ENCODE measurements around the gene GPR3. TPM values are rescaled to one million over a fixed set of nuclear protein-coding genes. Genes with fewer than 3 reads are reported as not detected.

GPR3 gene
- polyA plus RNA-seq, 1 experiment: 1.3 TPM

DNA sequence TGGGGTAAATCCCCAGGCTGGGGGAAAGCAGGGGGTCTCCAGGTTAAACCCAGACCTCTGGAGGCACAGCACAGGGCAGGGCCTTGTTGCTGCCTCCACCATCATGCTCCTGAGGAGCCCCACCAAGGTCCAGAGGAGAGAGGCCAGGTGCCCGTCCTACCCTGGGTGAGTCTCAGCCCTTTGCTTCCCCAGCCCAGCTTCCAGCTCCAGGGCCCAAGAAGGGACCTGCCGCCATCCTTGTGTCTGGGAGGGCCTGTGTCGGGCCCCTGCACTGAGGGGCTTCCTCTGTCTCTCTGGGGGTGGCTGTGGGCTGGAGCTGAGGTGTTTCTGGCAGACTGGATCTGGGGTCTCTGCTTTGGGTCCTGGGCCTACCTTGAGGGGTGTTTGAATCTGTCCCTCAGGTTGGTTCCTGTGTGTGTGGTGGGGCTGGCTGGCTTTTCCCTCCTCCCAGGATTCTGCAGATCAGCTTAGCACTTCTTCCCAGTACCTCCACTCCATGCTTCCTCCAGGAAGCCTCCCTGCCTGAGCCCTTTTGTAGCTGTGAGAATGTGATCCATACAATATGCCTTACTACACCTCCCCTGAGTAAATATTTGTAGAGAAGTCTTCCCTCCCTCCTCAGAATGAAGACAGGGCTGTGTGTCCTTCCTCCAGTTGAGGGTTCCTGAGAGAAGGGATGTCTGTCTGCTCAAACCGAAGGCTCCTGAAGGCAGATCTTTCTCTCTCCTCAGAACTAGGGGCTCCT is 6.2 kb downstream of the GPR3 start:
- DNase-seq (ENCODE audit: low read depth, low spot score): no peak
- no peaks in the 10 kb centered on the region for H3K9me3 ChIP-seq (ENCODE audit: control insufficient read depth, insufficient read depth, low read length)
- H3K27me3 ChIP-seq (ENCODE audit: control insufficient read depth, insufficient read depth, low read length): no peaks in the 10 kb centered on the region
- TF ChIP-seq, protein P1, sequence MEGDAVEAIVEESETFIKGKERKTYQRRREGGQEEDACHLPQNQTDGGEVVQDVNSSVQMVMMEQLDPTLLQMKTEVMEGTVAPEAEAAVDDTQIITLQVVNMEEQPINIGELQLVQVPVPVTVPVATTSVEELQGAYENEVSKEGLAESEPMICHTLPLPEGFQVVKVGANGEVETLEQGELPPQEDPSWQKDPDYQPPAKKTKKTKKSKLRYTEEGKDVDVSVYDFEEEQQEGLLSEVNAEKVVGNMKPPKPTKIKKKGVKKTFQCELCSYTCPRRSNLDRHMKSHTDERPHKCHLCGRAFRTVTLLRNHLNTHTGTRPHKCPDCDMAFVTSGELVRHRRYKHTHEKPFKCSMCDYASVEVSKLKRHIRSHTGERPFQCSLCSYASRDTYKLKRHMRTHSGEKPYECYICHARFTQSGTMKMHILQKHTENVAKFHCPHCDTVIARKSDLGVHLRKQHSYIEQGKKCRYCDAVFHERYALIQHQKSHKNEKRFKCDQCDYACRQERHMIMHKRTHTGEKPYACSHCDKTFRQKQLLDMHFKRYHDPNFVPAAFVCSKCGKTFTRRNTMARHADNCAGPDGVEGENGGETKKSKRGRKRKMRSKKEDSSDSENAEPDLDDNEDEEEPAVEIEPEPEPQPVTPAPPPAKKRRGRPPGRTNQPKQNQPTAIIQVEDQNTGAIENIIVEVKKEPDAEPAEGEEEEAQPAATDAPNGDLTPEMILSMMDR (IDR thresholded peaks at IDR 0.05; ENCODE audit: low read depth, low read length): no peak
- H3K4me3 ChIP-seq (ENCODE audit: low read depth, low read length): no peak overlapping the region
- H3K27ac ChIP-seq (ENCODE audit: low read depth, low read length): peak overlapping the region; percentile 21
- CTCF ChIA-PET: interaction anchor here (1.4 to 7.4 kb wide), 3 partner anchors 100 to 208 kb away, joined by 4 to 168 read pairs (median 20); no protein-coding TSS in a partner anchor
- POLR2A ChIA-PET: interaction anchor here (0.8 to 1.1 kb wide), 2 partner anchors 203 to 205 kb away, joined by 3 to 4 read pairs; partner anchors contain the start of gene AHDC1

DNA sequence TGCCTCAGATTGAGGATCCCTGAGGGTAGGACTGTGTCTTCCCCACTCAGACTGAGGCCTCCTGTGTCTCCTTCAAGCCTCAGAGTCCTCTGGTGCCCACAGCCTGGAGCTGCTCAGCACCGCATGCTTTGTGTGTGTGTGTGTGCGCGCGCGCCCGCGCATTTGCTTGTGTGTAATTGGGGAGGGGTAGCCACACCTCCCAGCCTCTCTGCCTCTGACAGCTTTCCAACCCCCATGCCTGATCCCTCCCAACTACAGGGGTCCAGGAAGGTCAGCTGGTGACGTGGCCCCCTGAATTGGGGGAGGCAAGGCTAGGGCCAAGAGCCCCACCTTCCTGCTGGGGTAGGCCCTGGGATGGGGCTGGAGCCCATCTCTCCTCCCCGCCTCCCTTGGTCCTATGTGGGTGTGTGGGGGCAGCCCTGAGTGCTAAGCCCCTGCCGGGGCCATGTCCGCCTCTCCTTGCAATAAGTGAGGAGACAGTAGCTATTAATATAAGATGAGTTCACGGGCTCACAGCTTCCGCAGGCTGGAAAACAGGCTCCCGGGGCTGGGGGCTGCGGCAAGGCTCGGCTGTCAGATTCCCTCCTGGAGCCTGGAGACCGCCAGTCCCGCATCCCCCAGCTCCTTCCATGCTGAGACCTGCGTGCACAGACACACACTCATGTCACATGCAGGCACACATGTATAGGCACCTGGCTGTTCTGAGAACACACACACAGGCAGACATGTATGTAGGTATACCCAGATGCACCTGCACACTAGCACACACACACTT is 7.0 kb downstream of the GPR3 start:
- no peak overlapping the region for H3K4me3 ChIP-seq (ENCODE audit: low read depth, low read length)
- ChIA-PET POLR2A (interaction anchor here (0.8 to 1.1 kb wide), 2 partner anchors 203 to 204 kb away, joined by 3 to 4 read pairs; partner anchors contain the start of gene AHDC1), CTCF (interaction anchor here (0.6 to 7.4 kb wide), 3 partner anchors 101 to 207 kb away, joined by 3 to 168 read pairs (median 4); no protein-coding TSS in a partner anchor)
- H3K27ac ChIP-seq (ENCODE audit: low read depth, low read length): no peak overlapping the region
- TF ChIP-seq, protein P1 (IDR thresholded peaks at IDR 0.05; ENCODE audit: low read depth, low read length): no peak
- no peak for DNase-seq (ENCODE audit: low read depth, low spot score)
- H3K9me3 ChIP-seq (ENCODE audit: control insufficient read depth, insufficient read depth, low read length): no peaks in the 10 kb centered on the region
- H3K27me3 ChIP-seq (ENCODE audit: control insufficient read depth, insufficient read depth, low read length): no peaks in the 10 kb centered on the region

DNA sequence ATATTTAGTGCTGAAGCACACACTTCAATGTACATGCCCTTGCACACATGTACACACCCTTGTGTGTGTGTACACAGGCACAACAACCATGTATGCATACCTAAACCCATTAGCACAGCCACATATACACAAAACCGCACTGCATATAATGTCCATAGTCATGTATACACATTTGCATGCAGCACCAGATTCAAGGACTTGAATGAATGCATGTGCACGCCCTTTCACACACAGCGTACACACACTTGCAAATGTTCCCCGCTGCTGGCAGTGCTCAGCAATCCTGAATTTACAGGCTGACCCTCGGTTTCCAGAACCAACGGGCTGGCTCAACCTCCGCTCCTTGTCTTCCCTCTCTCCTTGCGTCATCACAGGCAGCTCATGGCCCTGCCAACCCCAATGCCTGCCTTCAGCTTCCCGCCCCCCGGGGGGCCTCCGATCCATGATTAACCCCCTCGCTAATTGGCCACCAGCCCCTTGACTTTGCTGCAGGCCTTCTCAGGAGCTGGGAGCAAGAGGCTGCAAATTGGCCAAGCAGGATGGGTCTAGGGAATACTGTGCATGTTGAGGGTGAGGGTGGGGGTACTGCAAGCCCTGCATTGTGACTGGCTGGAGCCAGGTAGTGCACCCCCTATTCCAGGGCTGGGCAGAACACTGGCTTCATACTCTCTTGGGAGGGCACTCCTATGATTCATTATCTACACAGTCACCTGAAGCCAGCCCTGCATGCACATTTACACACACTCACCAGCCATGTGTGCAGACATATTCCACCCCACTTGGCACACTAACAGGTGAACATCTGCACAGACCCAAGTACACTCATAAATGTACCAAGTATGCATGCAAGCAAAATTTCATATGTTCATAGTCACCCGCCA is 7.9 kb downstream of the GPR3 start:
- no peak for DNase-seq (ENCODE audit: low read depth, low spot score)

DNA sequence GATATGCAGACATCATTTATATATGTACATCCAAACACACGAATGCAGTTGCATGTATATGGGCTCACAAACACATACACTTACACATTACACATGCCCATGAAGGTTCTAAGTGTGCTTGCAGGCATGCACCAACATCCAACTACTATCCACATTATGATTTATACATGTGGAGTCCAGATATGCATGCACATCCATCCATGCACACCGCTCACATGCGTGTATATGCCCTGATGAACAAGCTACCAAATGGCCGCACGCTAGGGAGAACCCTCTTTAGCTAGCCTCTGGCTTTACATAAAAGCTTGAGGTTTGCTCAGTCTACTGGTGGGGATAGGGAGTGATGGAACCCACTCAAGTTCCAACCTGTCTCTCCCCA is 8.5 kb downstream of the GPR3 start:
- POLR2A ChIA-PET: interaction anchor here (0.6 kb wide), 1 partner anchor 194 kb away, joined by 3 read pairs; no protein-coding TSS in a partner anchor
- CTCF ChIA-PET: interaction anchor here (1.3 to 2.9 kb wide), 3 partner anchors 33 to 355 kb away, joined by 3 to 18 read pairs (median 3); no protein-coding TSS in a partner anchor
- TF ChIP-seq, protein P1 (IDR thresholded peaks at IDR 0.05; ENCODE audit: low read depth, low read length): no peak
- H3K9me3 ChIP-seq (ENCODE audit: control insufficient read depth, insufficient read depth, low read length): no peaks in the 10 kb centered on the region
- no peak overlapping the region for H3K27ac ChIP-seq (ENCODE audit: low read depth, low read length)
- H3K27me3 ChIP-seq (ENCODE audit: control insufficient read depth, insufficient read depth, low read length): no peaks in the 10 kb centered on the region
- no peak overlapping the region for H3K4me3 ChIP-seq (ENCODE audit: low read depth, low read length)
- no peak for DNase-seq (ENCODE audit: low read depth, low spot score)

More for the DNA sequence above, 7.9 kb downstream of the GPR3 start:
- ChIA-PET POLR2A (no interaction called here), CTCF (interaction anchor here (0.6 to 7.4 kb wide), 4 partner anchors 102 to 355 kb away, joined by 3 to 168 read pairs (median 4); no protein-coding TSS in a partner anchor)
- Histone ChIP-seq H3K27me3 (ENCODE audit: control insufficient read depth, insufficient read depth, low read length) (no peaks in the 10 kb centered on the region), H3K9me3 (ENCODE audit: control insufficient read depth, insufficient read depth, low read length) (no peaks in the 10 kb centered on the region), H3K27ac (ENCODE audit: low read depth, low read length) (no peak overlapping the region), H3K4me3 (ENCODE audit: low read depth, low read length) (no peak overlapping the region)
- TF ChIP-seq, protein P1 (IDR thresholded peaks at IDR 0.05; ENCODE audit: low read depth, low read length): no peak
